Common myeloid progenitor, CD34-positive (primary cell): ENCODE measurements around the gene EFNB2.
A peak's percentile ranks its signal among the peaks of the same experiment; 100 is the strongest.

Source experiments
- CTCF ChIA-PET: fragments of 350-600 bp; sonication (Branson Sonifier 250); formaldehyde crosslinking; loops from one replicate; lab custom pipeline; 2021; ENCODE audit warnings: antibody characterized with exemption; lab: Charles Lee
- POLR2A ChIA-PET: fragments of 350-600 bp; sonication (Branson Sonifier 250); formaldehyde crosslinking; loops from one replicate; lab custom pipeline; 2021; ENCODE audit warnings: antibody characterized with exemption; lab: Charles Lee
- DNase-seq, 3 donors: peaks; one replicate each; pipeline versions ENCODE4 v3.0.0 to v3.0.0-alpha.2; 2013
- H3K27ac ChIP-seq, 2 experiments: 1 replicate in 1 of 2; 2 replicates in 1 of 2; pipeline ENCODE4 v1.7.0; 2013; ENCODE audit warnings: inconsistent platforms in 2 of 2, low read length in 2 of 2, mild to moderate bottlenecking in 2 of 2, low read depth in 1 of 2, moderate library complexity in 1 of 2; ENCODE audit not compliant: severe bottlenecking in 2 of 2, insufficient read depth in 1 of 2, poor library complexity in 1 of 2
- H3K27me3 ChIP-seq, 5 experiments: replicated peaks in 2 of 5; 1 replicate in 3 of 5; 2 replicates in 2 of 5; pipeline versions ENCODE4 v1.6.1 to v1.7.0; 2013; ENCODE audit warnings: low read length in 4 of 5, mild to moderate bottlenecking in 2 of 5, moderate library complexity in 2 of 5, inconsistent platforms in 1 of 5; ENCODE audit not compliant: insufficient read depth in 5 of 5, control insufficient read depth in 4 of 5
- H3K36me3 ChIP-seq, 4 experiments: 1 replicate in 2 of 4; 2 replicates in 2 of 4; pipeline versions ENCODE4 v1.6.1 to v1.7.0; 2013; ENCODE audit warnings: low read length in 3 of 4, control low read depth in 1 of 4, mild to moderate bottlenecking in 1 of 4; ENCODE audit not compliant: control insufficient read depth in 4 of 4, insufficient read depth in 4 of 4
- H3K4me1 ChIP-seq, 4 experiments: 1 replicate in 3 of 4; 2 replicates in 1 of 4; pipeline versions ENCODE4 v1.6.1 to v1.7.1; 2013; ENCODE audit warnings: low read length in 3 of 4, mild to moderate bottlenecking in 3 of 4, control low read depth in 1 of 4, inconsistent platforms in 1 of 4, moderate library complexity in 1 of 4; ENCODE audit not compliant: control insufficient read depth in 4 of 4, insufficient read depth in 4 of 4; ENCODE audit errors: control extremely low read depth in 1 of 4
- H3K4me3 ChIP-seq, 7 experiments: 1 replicate in 4 of 7; 2 replicates in 3 of 7; pipeline versions ENCODE4 v1.5.1 to v1.7.0; 2013; ENCODE audit warnings: mild to moderate bottlenecking in 7 of 7, low read length in 6 of 7, moderate library complexity in 6 of 7, inconsistent platforms in 2 of 7, low read depth in 2 of 7, control low read depth in 1 of 7; ENCODE audit not compliant: insufficient read depth in 4 of 7, control insufficient read depth in 1 of 7; ENCODE audit errors: extremely low read depth in 1 of 7
- H3K9me3 ChIP-seq, 5 experiments: 1 replicate in 4 of 5; 2 replicates in 1 of 5; pipeline versions ENCODE4 v1.6.1 to v1.7.1; 2013; ENCODE audit warnings: low read length in 4 of 5, mild to moderate bottlenecking in 2 of 5, inconsistent platforms in 1 of 5, low read depth in 1 of 5, moderate library complexity in 1 of 5; ENCODE audit not compliant: control insufficient read depth in 4 of 5, insufficient read depth in 2 of 5; ENCODE audit errors: control extremely low read depth in 1 of 5
- WGBS: methylation state at CpG from one replicate; pipeline ENCODE4 v1.1.5; 2013; ENCODE audit not compliant: insufficient coverage; 5-methylcytosine and 5-hydroxymethylcytosine counted together

The EFNB2 gene

DNA sequence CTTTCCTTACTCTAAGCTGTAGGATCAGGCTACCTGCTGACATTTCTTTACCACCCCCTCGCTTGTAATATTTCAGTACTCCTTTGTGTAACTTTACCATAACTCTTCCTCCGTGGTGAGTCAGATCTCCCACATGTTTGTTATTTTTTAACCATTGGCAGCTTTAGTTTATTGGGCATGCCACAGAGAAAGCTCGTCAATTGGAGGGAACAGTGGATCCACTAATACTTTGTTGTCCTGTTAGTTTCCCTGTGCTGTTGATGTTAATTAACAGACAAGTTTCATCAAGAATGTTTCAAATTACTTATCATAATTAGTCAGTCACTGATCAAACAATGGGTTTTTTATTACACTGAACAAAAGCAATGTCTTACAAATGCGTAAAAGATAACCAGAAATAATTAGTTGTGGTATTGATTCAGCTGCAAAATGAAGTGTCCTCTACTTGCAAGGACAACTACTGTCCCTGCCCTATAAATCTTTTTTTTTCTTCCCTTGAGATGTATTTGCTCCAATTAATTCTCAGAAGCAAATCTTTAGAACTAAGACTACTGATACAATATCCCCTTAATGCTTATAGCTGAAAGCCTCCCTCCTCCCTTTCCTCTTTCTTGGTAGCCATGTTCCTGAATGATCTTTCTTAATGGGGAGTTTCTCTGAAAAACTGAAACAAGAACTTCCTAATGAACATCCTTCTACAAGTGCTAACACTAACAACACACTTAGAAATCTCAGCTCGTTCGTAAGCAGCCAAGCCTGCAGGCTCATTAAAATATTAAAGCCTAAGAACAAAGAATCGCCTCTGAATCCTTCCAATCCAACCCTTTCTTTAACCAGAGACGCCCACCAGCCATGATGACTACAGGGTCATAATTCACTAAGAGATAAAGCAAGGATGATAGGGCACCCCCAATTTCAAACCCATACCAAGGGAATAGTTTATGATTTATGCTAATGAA lies 22.2 kb downstream of the EFNB2 start:
- Histone ChIP-seq H3K9me3 (no peaks in the 10 kb centered on the region), H3K4me1 (peaks cover 0 to 2% (median under 1%) of the 10 kb centered on the region in 4 experiments), H3K36me3 (no peaks in the 10 kb centered on the region), H3K27ac (no peak overlapping the region), H3K4me3 (no peak overlapping the region), H3K27me3 (no peaks in the 10 kb centered on the region)
- no peak for DNase-seq
- ChIA-PET POLR2A (no interaction called here), CTCF (interaction anchor here (1.2 kb wide), 1 partner anchor 23 kb away, joined by 3 read pairs; no protein-coding TSS in a partner anchor)
- 88% methylated on average over 2 of the region's 8 CpGs for WGBS

DNA sequence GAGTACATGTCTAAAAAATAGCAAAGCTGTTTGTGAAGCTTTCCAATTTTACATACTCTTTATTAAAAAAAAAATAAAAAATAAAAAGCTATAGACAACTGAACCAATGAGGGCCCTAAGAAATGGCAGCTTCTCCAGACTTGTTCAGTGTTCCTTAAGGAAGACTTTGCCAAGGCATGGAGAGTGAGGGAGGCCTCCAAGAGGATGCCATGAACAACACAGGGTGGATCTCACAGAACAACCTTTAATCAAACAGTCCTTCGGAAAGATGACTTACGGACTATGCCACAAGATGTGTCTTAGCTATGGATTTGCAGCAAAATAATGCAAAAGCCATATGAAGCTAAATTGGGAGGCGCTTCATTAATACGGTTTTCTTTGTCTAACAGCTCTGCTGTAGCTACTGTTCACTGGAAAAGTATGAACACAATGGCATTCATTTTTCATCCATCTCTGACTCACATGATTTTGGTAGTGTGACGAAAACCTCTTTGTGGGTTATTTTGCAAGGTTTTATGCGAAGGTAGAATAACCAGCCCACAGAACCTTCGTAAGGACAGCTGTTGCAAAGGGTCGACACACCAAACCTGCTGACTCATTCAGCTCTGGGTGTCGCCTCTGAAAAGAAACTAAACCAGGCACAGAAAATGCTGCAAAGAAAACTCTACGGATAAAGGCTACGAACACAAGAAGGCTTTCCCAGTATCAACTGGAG lies 27.7 kb downstream of the EFNB2 start:
- ChIA-PET POLR2A (interaction anchor here (1.0 kb wide), 1 partner anchor 12 kb away, joined by 5 read pairs; no protein-coding TSS in a partner anchor), CTCF (interaction anchor here (0.8 to 2.4 kb wide), 9 partner anchors 9 to 30 kb away, joined by 3 to 11 read pairs (median 4); no protein-coding TSS in a partner anchor)
- Histone ChIP-seq H3K27ac (peak overlapping the region in 1 of 2 experiments; percentile 38), H3K9me3 (no peaks in the 10 kb centered on the region), H3K4me3 (peak overlapping the region in 4 of 7 experiments; percentile 40 to 62 (median 56)), H3K4me1 (peaks cover 2 to 10% (median 7%) of the 10 kb centered on the region in 4 experiments), H3K36me3 (no peaks in the 10 kb centered on the region), H3K27me3 (no peaks in the 10 kb centered on the region)
- DNase-seq: peak; percentile 86 to 96 (median 96)
- WGBS: 54% methylated on average over 7 of the region's 11 CpGs

DNA sequence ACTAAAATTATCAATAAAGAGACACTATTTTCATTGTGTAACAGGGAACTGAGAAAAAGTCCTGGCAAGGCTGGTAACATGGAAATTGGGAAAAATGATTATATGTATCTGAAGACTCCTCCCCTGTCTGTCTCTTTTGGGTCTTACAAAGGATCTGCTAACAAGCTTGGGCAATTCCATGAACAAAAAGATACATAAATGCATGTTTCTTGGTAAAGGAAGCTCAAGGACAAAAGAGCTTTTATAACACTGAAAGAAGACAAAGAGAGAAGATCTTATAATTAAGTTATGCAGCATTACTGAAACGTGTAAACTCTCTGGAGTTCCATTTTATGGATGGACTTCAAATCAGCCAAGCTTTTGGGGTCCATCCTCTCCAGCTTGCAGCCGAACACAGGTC lies 29.2 kb downstream of the EFNB2 start:
- POLR2A ChIA-PET: no interaction called here
- Histone ChIP-seq H3K36me3 (no peaks in the 10 kb centered on the region), H3K4me1 (peaks cover 2 to 10% (median 7%) of the 10 kb centered on the region in 4 experiments), H3K27me3 (no peaks in the 10 kb centered on the region), H3K27ac (no peak overlapping the region), H3K9me3 (no peaks in the 10 kb centered on the region), H3K4me3 (no peak overlapping the region)
- 86% methylated on average over 1 of the region's 2 CpGs for WGBS
- no peak for DNase-seq
- CTCF ChIA-PET: interaction anchor here (1.2 to 2.4 kb wide), 2 partner anchors 9 to 12 kb away, joined by 5 to 11 read pairs; no protein-coding TSS in a partner anchor

DNA sequence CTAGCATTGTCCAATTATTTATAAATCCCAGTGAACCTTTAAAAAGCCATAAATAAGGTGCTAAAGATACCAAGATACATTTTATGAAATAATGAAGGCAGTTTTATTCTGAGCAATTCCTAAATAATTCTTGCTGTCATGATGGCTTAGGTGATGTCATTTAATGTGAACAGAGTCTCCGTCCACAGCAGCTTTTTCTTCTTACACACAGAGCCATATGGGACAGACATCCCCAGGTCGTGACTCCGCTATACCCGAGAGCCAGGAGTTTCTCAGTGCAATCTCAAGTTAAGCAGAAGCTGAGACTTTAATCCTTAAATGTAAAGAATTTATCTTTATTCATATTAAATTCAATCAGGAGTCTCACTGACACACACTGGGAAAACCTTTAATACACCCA lies 29.7 kb downstream of the EFNB2 start:
- no peak overlapping the region for H3K4me3 ChIP-seq
- peaks cover 2 to 10% (median 7%) of the 10 kb centered on the region in 4 experiments for H3K4me1 ChIP-seq
- no peak overlapping the region for H3K27ac ChIP-seq
- no peaks in the 10 kb centered on the region for H3K36me3 ChIP-seq
- DNase-seq: no peak
- POLR2A ChIA-PET: no interaction called here
- H3K9me3 ChIP-seq: no peaks in the 10 kb centered on the region
- no CpG with 5 or more reads among the region's 4 CpGs for WGBS
- CTCF ChIA-PET: no interaction called here
- no peaks in the 10 kb centered on the region for H3K27me3 ChIP-seq

DNA sequence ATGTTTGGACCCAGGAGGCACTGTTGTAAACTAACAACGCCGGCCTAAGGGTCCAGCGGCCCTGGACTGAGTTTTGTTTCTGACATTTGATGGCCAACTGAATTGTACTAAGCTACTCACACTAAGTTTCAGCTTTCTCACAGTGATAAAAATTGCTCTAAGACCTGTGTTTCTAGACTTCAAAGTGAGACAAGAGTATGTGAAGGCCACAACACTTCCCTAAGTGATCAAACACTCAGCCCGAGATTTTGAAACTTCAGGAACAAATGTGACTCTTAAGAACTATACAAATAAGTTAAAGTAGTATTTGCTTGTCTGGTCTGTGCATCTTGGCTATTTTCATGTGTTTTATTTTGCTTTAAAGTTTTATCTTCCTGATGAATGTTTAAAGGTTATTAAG lies 30.2 kb downstream of the EFNB2 start:
- POLR2A ChIA-PET: no interaction called here
- CTCF ChIA-PET: interaction anchor here (0.6 to 1.0 kb wide), 2 partner anchors 37 to 577 kb away, joined by 3 read pairs; no protein-coding TSS in a partner anchor
- peaks cover 4 to 15% (median 9%) of the 10 kb centered on the region in 4 experiments for H3K4me1 ChIP-seq
- H3K9me3 ChIP-seq: no peaks in the 10 kb centered on the region
- DNase-seq: no peak
- H3K36me3 ChIP-seq: no peaks in the 10 kb centered on the region
- 100% methylated on average over 2 of the region's 4 CpGs for WGBS
- no peaks in the 10 kb centered on the region for H3K27me3 ChIP-seq
- H3K4me3 ChIP-seq: no peak overlapping the region
- H3K27ac ChIP-seq: no peak overlapping the region

DNA sequence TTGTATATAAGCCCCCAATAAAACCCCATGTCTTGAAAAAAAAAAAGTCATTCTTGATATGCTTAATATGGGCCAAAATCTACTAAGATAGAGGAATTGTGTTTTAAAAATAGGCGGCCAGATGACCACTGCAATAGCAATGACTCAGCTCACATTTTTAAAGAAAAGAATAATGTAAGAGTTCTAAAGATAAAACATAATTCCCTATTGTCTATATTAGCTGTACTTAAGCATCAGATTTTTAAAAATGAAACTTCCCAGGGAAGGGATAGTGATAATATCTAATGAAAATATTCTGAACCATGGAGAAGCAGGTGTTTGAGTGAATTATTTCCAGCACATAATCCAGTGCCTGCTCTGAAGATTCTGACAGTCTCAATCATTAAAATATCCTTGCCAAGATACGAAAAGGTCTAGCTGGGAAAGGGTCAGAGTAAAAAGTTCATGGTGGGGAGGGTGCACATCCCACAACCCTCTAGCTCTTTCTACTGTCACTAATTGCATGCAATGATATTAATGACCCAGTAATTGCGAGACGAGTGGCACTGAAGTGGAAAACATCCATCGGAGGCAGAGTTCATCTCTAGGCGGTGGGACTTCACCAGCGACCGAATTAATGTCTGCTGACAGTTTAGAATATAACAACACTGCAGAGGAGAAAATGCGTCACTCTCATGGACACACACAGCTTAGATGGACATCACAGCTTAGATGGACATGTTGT lies 31.6 kb downstream of the EFNB2 start:
- CTCF ChIA-PET: interaction anchor here (0.8 to 1.5 kb wide), 6 partner anchors 12 to 110 kb away, joined by 3 to 5 read pairs (median 3); no protein-coding TSS in a partner anchor
- H3K27me3 ChIP-seq: no peaks in the 10 kb centered on the region
- POLR2A ChIA-PET: interaction anchor here (0.6 to 0.7 kb wide), 2 partner anchors 11 to 859 kb away, joined by 3 to 6 read pairs; no protein-coding TSS in a partner anchor
- 100% methylated on average over 3 of the region's 9 CpGs for WGBS
- peaks cover 9 to 28% (median 22%) of the 10 kb centered on the region in 4 experiments for H3K4me1 ChIP-seq
- no peak overlapping the region for H3K27ac ChIP-seq
- H3K9me3 ChIP-seq: no peaks in the 10 kb centered on the region
- no peak overlapping the region for H3K4me3 ChIP-seq
- no peaks in the 10 kb centered on the region for H3K36me3 ChIP-seq
- no peak for DNase-seq
